Large intestine (tissue), 3 donors: ENCODE measurements around the gene AMT. TPM values are rescaled to one million over a fixed set of nuclear protein-coding genes. Genes with fewer than 3 reads are reported as not detected.

Experiments
- DNase-seq, 2 donors: peaks; one replicate each; pipeline versions ENCODE4 v3.0.0 to v3.0.0-alpha.2; 2013
- H3K27ac ChIP-seq: one replicate; pipeline ENCODE4 v1.5.1; 2013; ENCODE audit warnings: low read length
- H3K27me3 ChIP-seq: 2 replicates; pipeline ENCODE4 v1.6.1; 2013; ENCODE audit warnings: low read length; ENCODE audit not compliant: control insufficient read depth, insufficient read depth
- H3K36me3 ChIP-seq: 2 replicates; pipeline ENCODE4 v1.6.1; 2013; ENCODE audit warnings: low read length; ENCODE audit not compliant: control insufficient read depth, insufficient read depth
- H3K4me1 ChIP-seq: one replicate; pipeline ENCODE4 v1.6.1; 2013; ENCODE audit warnings: low read length; ENCODE audit not compliant: control insufficient read depth, insufficient read depth
- H3K4me3 ChIP-seq: one replicate; pipeline ENCODE4 v1.5.1; 2013; ENCODE audit warnings: low read length
- H3K9me3 ChIP-seq: one replicate; pipeline ENCODE4 v1.6.1; 2013; ENCODE audit warnings: mild to moderate bottlenecking, low read depth, low read length, moderate library complexity; ENCODE audit not compliant: control insufficient read depth
- WGBS: methylation state at CpG from one replicate; pipeline ENCODE4 v1.1.5; 2013; ENCODE audit warnings: low lambda C conversion rate; ENCODE audit not compliant: insufficient coverage; 5-methylcytosine and 5-hydroxymethylcytosine counted together
- polyA plus RNA-seq: library from polyadenylated mRNA; unstranded; fragments of 120-200 nt; gene quantifications from one replicate; pipeline ENCODE4 v1.2.1, GENCODE V29; 2013

The AMT gene
- polyA plus RNA-seq, 1 donor, result 42.3 TPM

GRCh38 chr3:49461443-49462171 lies 39.3 kb upstream of the AMT start:
- DNase-seq, result peak in 1 of 2 donors; percentile 33
- Histone ChIP-seq H3K9me3 (no peaks in the 10 kb centered on the region), H3K4me1 (peaks cover 33% of the 10 kb centered on the region), H3K36me3 (no peaks in the 10 kb centered on the region), H3K4me3 (no peak overlapping the region), H3K27me3 (no peaks in the 10 kb centered on the region), H3K27ac (peak overlapping the region; percentile 42)
- no CpG with 5 or more reads among the region's 1 CpG for WGBS

GRCh38 chr3:49460956-49461355 lies 38.7 kb upstream of the AMT start:
- Histone ChIP-seq H3K27me3 (no peaks in the 10 kb centered on the region), H3K27ac (no peak overlapping the region), H3K36me3 (no peaks in the 10 kb centered on the region), H3K4me1 (peaks cover 32% of the 10 kb centered on the region), H3K9me3 (no peaks in the 10 kb centered on the region), H3K4me3 (no peak overlapping the region)
- WGBS, result 90% methylated on average over 2 of the region's 4 CpGs
- DNase-seq, result no peak

GRCh38 chr3:49460188-49460890 lies 38.1 kb upstream of the AMT start:
- DNase-seq, result no peak
- no CpG with 5 or more reads among the region's 2 CpGs for WGBS
- no peaks in the 10 kb centered on the region for H3K36me3 ChIP-seq
- H3K9me3 ChIP-seq, result no peaks in the 10 kb centered on the region
- no peak overlapping the region for H3K4me3 ChIP-seq
- H3K4me1 ChIP-seq, result peaks cover 27% of the 10 kb centered on the region
- no peaks in the 10 kb centered on the region for H3K27me3 ChIP-seq
- no peak overlapping the region for H3K27ac ChIP-seq

GRCh38 chr3:49456466-49456865 lies 34.2 kb upstream of the AMT start:
- no peak overlapping the region for H3K4me3 ChIP-seq
- no CpG with 5 or more reads among the region's 3 CpGs for WGBS
- H3K9me3 ChIP-seq, result no peaks in the 10 kb centered on the region
- H3K36me3 ChIP-seq, result no peaks in the 10 kb centered on the region
- no peak overlapping the region for H3K27ac ChIP-seq
- H3K4me1 ChIP-seq, result peaks cover 16% of the 10 kb centered on the region
- H3K27me3 ChIP-seq, result no peaks in the 10 kb centered on the region
- no peak for DNase-seq

- no peaks in the 10 kb centered on the region for H3K27me3 ChIP-seq
- WGBS, result no CpG with 5 or more reads among the region's 3 CpGs
- no peaks in the 10 kb centered on the region for H3K36me3 ChIP-seq
- peaks cover 9% of the 10 kb centered on the region for H3K4me1 ChIP-seq
- no peak overlapping the region for H3K4me3 ChIP-seq
- no peak overlapping the region for H3K27ac ChIP-seq
- DNase-seq, result no peak
- no peaks in the 10 kb centered on the region for H3K9me3 ChIP-seq
Observed at GRCh38 chr3:49454898-49455681, 32.8 kb upstream of the AMT start.

- Histone ChIP-seq H3K27me3 (no peaks in the 10 kb centered on the region), H3K4me1 (peaks cover 6% of the 10 kb centered on the region), H3K9me3 (no peaks in the 10 kb centered on the region), H3K27ac (no peak overlapping the region), H3K4me3 (no peak overlapping the region), H3K36me3 (no peaks in the 10 kb centered on the region)
- WGBS, result no CpG with 5 or more reads among the region's 2 CpGs
- peak in 1 of 2 donors; percentile 30 for DNase-seq
Observed at GRCh38 chr3:49454458-49454857, 32.2 kb upstream of the AMT start.

- H3K27me3 ChIP-seq, result no peaks in the 10 kb centered on the region
- no peak for DNase-seq
- H3K4me3 ChIP-seq, result no peak overlapping the region
- H3K36me3 ChIP-seq, result no peaks in the 10 kb centered on the region
- 100% methylated on average over 1 of the region's 4 CpGs for WGBS
- H3K27ac ChIP-seq, result no peak overlapping the region
- H3K4me1 ChIP-seq, result no peaks in the 10 kb centered on the region
- no peaks in the 10 kb centered on the region for H3K9me3 ChIP-seq
Observed at GRCh38 chr3:49453621-49454020, 31.3 kb upstream of the AMT start.

GRCh38 chr3:49445391-49445790 lies 23.1 kb upstream of the AMT start:
- no peak for DNase-seq
- H3K27ac ChIP-seq, result no peak overlapping the region
- H3K4me3 ChIP-seq, result no peak overlapping the region
- no peaks in the 10 kb centered on the region for H3K36me3 ChIP-seq
- no peaks in the 10 kb centered on the region for H3K9me3 ChIP-seq
- H3K4me1 ChIP-seq, result no peaks in the 10 kb centered on the region
- 83% methylated on average over 1 of the region's 5 CpGs for WGBS
- no peaks in the 10 kb centered on the region for H3K27me3 ChIP-seq

- H3K9me3 ChIP-seq, result no peaks in the 10 kb centered on the region
- H3K27ac ChIP-seq, result no peak overlapping the region
- no peak for DNase-seq
- no peaks in the 10 kb centered on the region for H3K27me3 ChIP-seq
- H3K4me3 ChIP-seq, result no peak overlapping the region
- no peaks in the 10 kb centered on the region for H3K36me3 ChIP-seq
- WGBS, result no CpG with 5 or more reads among the region's 5 CpGs
- H3K4me1 ChIP-seq, result no peaks in the 10 kb centered on the region
Observed at GRCh38 chr3:49434731-49435130, 12.5 kb upstream of the AMT start.

- H3K36me3 ChIP-seq, result peaks cover 19% of the 10 kb centered on the region
- H3K9me3 ChIP-seq, result no peaks in the 10 kb centered on the region
- no CpG with 5 or more reads among the region's 9 CpGs for WGBS
- peak overlapping the region; percentile 75 for H3K4me3 ChIP-seq
- H3K27me3 ChIP-seq, result no peaks in the 10 kb centered on the region
- peak overlapping the region; percentile 90 for H3K27ac ChIP-seq
- DNase-seq, result no peak
- H3K4me1 ChIP-seq, result peaks cover 6% of the 10 kb centered on the region
Observed at GRCh38 chr3:49428752-49429080, 6.4 kb upstream of the AMT start.
